HG03159 (cell line): Measurements from ENCODE around the gene ABCD3.

Source experiments
- ATAC-seq: cut with Tn5 transposase; IDR thresholded peaks from one replicate; pipeline ENCODE4 v1.9.1; 2021; ENCODE audit warnings: mild to moderate bottlenecking, moderate library complexity; ENCODE audit not compliant: unreplicated experiment

ABCD3 gene

GRCh38 chr1:94524531-94524930, 106.3 kb downstream of the ABCD3 start:
- ATAC-seq: no peak

GRCh38 chr1:94526152-94526980, 108.2 kb downstream of the ABCD3 start:
- no peak for ATAC-seq

- no peak for ATAC-seq
Observed at GRCh38 chr1:94527447-94528031, 109.3 kb downstream of the ABCD3 start.

GRCh38 chr1:94528299-94528698, 110.1 kb downstream of the ABCD3 start:
- no peak for ATAC-seq

GRCh38 chr1:94528826-94529225, 110.6 kb downstream of the ABCD3 start:
- ATAC-seq: no peak

GRCh38 chr1:94529416-94529815, 111.2 kb downstream of the ABCD3 start:
- no peak for ATAC-seq

GRCh38 chr1:94530373-94530878, 112.2 kb downstream of the ABCD3 start:
- no peak for ATAC-seq

GRCh38 chr1:94531664-94532063, 113.5 kb downstream of the ABCD3 start:
- ATAC-seq: no peak

- no peak for ATAC-seq
Observed at GRCh38 chr1:94532077-94532476, 113.9 kb downstream of the ABCD3 start.

GRCh38 chr1:94535095-94535494, 116.9 kb downstream of the ABCD3 start:
- ATAC-seq: no peak

- ATAC-seq: no peak
Observed at GRCh38 chr1:94535879-94536278, 117.7 kb downstream of the ABCD3 start.

- ATAC-seq: no peak
Observed at GRCh38 chr1:94537254-94537653, 119.1 kb downstream of the ABCD3 start.

- ATAC-seq: no peak
Observed at GRCh38 chr1:94538243-94538827, 120.1 kb downstream of the ABCD3 start.

GRCh38 chr1:94539496-94539895, 121.3 kb downstream of the ABCD3 start:
- no peak for ATAC-seq

- no peak for ATAC-seq
Observed at GRCh38 chr1:94540440-94541245, 122.5 kb downstream of the ABCD3 start.

GRCh38 chr1:94541246-94542087, 123.3 kb downstream of the ABCD3 start, which contains the start of gene F3:
F3 (minus strand) TSS chr1:94541759; CDS start chr1:94541636, 123 bp downstream.
- ATAC-seq: peak; percentile 63

GRCh38 chr1:94542088-94542870, 124.1 kb downstream of the ABCD3 start:
- peak; percentile 21 for ATAC-seq

- no peak for ATAC-seq
Observed at GRCh38 chr1:94543001-94543400, 124.8 kb downstream of the ABCD3 start.

- no peak for ATAC-seq
Observed at GRCh38 chr1:94543893-94544635, 125.9 kb downstream of the ABCD3 start.
